HS-27A (cell line): ENCODE data around the gene WASF2.

Experiments used
- DNase-seq: peaks from one replicate; pipeline ENCODE4 v3.0.0-alpha.2; 2012; ENCODE audit warnings: low read depth, missing footprints

WASF2 gene

DNA sequence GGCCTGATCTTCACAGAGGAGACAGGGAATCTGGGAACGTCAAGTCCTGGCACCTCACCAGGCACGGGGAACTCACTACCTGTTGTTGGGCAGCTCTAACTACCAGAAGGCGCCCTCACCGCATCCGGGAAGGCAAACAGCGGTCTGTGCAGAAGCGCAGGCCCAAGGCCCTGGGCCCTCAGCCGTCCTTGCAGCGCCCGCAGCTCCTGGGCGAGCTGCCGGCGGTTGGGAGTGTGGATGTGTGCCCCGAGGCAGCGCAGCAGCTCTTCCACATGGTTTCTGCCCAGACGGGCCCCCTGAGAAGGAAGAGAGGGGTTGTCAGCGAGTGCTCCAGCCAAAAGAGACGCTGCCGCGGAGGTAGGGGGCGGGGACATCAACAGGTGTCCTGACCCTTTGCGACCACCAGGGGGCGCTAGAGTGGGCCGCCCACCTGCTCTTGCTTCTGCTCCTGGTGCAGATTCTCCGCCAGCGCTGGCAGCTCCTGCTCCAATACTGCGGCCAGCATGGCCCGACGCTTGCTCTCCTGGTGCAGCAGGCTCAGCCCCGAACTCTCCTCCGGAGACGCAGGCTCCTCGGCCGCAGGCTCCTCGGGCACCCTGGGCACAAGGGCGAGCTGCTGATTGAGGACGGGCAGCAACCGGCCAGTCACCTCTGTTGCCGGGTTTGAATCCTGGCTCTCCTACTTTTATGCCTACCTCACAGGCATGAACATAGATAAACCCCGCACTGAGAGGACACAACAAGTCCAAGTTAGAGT, 132.5 kb downstream of the WASF2 start:
- DNase-seq, result no peak

DNA sequence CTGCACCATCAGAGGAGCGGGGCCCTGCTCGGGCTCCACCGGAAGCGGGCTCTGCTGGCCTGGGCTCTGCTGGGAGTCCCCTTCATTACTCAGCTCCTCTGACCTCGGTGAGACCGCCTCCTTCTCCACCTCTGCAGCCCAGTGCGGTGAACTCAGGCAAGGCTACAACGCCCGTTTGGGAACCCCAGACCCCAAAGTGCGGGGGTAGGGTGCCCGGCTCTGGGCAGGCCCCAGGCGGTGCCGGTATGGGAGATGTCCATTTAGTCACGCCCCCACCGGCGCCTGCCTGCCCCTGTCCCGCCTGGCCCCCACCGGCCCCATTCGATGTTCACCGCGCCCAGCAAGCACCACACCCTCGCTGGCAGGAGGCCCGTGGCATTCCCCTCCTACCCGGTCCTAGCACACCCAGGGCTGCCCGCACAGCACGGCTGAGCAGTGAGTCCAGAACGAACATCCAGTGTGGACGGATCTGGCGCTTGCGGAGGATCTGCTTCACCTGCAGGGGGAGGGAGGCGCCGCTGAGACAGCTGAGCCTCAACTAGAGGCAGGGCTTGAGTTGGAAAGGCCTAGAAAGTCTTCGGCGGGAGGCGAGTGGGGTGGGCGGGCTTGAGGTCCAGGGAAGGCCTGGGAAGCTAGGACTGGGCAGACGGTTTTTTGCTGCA, 133.2 kb downstream of the WASF2 start:
- DNase-seq, result no peak

DNA sequence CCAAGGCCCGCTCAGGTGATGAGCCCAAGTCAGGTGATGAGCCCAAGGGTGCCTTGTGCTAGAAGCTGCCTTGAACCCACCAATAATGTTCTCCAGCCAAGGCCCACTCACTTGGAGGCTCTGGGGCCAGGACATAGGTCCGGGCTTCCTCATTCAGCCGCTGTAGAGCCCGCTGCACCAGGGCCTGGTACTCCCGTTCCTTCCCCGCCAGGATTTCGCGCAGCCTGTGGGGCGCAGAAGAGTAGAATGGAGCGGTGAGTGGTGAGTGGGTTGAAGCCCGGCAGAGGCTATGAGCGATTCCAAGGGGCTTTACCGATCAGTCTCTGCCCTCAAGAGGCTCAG, 133.7 kb downstream of the WASF2 start:
- DNase-seq, result no peak

DNA sequence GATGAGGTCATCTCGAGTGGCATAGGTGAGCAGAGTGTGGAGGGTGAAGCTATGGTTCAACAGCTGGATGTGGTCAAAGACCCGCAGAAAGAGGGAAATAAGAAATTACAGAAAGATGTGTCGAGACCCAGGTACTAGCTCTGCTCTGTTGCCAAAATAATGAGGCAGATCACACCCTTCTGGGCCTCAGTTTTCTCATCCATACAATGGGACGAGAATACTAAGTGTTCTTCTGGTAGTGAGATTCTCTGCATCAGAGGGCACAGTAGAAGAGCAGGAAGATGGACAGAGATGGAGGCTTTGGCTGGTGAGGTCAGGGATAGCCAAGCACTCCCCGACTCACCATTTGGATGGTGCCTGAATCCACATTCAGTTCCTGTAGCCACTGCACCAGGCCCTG, 134.3 kb downstream of the WASF2 start:
- DNase-seq, result no peak
